DOHH2 (cell line): ENCODE data around the gene LIPM.

ENCODE experiments used
- H3F3A ChIP-seq: fragments of 200-600 bp; sonication (generic), shearing (Covaris generic); 2 replicates; pipeline ENCODE4 v1.6.0; 2016; ENCODE audit warnings: antibody characterized with exemption, mild to moderate bottlenecking; ENCODE audit not compliant: control insufficient read depth, insufficient read depth
- H3K27ac ChIP-seq: fragments of 200-600 bp; sonication (generic); 2 replicates; pipeline ENCODE4 v1.5.1; 2014; ENCODE audit warnings: low read depth, mild to moderate bottlenecking, low read length, moderate library complexity
- H3K27me3 ChIP-seq: fragments of 200-600 bp; sonication (generic); 2 replicates; pipeline ENCODE4 v1.6.1; 2014; ENCODE audit warnings: mild to moderate bottlenecking, low read length, mixed read lengths; ENCODE audit not compliant: control insufficient read depth
- H3K36me3 ChIP-seq: fragments of 200-600 bp; sonication (generic); 2 replicates; pipeline ENCODE4 v1.6.1; 2014; ENCODE audit warnings: mild to moderate bottlenecking, low read length, moderate library complexity, mixed read lengths; ENCODE audit not compliant: control insufficient read depth
- H3K4me1 ChIP-seq: fragments of 200-600 bp; sonication (generic); 2 replicates; pipeline ENCODE4 v1.6.1; 2014; ENCODE audit warnings: mild to moderate bottlenecking, low read length, mixed read lengths; ENCODE audit not compliant: control insufficient read depth
- H3K4me2 ChIP-seq: fragments of 200-600 bp; sonication (generic); 2 replicates; pipeline ENCODE4 v1.6.0; 2014; ENCODE audit warnings: mild to moderate bottlenecking, low read length, moderate library complexity
- H3K4me3 ChIP-seq: fragments of 200-600 bp; sonication (generic); 2 replicates; pipeline ENCODE4 v1.5.1; 2014; ENCODE audit warnings: mild to moderate bottlenecking, low read length, mixed read lengths
- H3K79me2 ChIP-seq: fragments of 200-600 bp; sonication (generic); 2 replicates; pipeline ENCODE4 v1.6.1; 2014; ENCODE audit warnings: mild to moderate bottlenecking, low read length, mixed read lengths; ENCODE audit not compliant: control insufficient read depth
- H3K9me2 ChIP-seq: fragments of 200-600 bp; sonication (generic); replicated peaks from 2 replicates; pipeline ENCODE4 v1.6.1; 2014; ENCODE audit warnings: mild to moderate bottlenecking, low read length, mixed read lengths; ENCODE audit not compliant: control insufficient read depth
- H3K9me3 ChIP-seq: fragments of 200-600 bp; sonication (generic); 2 replicates; pipeline ENCODE4 v1.6.1; 2014; ENCODE audit warnings: antibody characterized with exemption, low read length, mixed read lengths; ENCODE audit not compliant: control insufficient read depth, insufficient read depth
- H4K20me1 ChIP-seq: fragments of 200-600 bp; sonication (generic); 2 replicates; pipeline ENCODE4 v1.6.0; 2014; ENCODE audit warnings: low read depth, mild to moderate bottlenecking, antibody characterized with exemption, low read length, moderate library complexity; ENCODE audit not compliant: control insufficient read depth, insufficient read depth
- EZH2phosphoT487 ChIP-seq: fragments of 200-600 bp; sonication (generic); IDR thresholded peaks from 2 replicates; pipeline ENCODE4 v1.6.1; 2017; ENCODE audit warnings: borderline replicate concordance, mild to moderate bottlenecking, antibody characterized with exemption, low read length, moderate library complexity, mixed read lengths
- TF ChIP-seq, protein P1 (sequence below): fragments of 200-600 bp; sonication (generic); IDR thresholded peaks from one replicate; pipeline ENCODE4 v1.5.1; 2014; ENCODE audit warnings: antibody characterized with exemption, mild to moderate bottlenecking, low read depth, low read length; ENCODE audit not compliant: poor library complexity, severe bottlenecking

LIPM gene

DNA sequence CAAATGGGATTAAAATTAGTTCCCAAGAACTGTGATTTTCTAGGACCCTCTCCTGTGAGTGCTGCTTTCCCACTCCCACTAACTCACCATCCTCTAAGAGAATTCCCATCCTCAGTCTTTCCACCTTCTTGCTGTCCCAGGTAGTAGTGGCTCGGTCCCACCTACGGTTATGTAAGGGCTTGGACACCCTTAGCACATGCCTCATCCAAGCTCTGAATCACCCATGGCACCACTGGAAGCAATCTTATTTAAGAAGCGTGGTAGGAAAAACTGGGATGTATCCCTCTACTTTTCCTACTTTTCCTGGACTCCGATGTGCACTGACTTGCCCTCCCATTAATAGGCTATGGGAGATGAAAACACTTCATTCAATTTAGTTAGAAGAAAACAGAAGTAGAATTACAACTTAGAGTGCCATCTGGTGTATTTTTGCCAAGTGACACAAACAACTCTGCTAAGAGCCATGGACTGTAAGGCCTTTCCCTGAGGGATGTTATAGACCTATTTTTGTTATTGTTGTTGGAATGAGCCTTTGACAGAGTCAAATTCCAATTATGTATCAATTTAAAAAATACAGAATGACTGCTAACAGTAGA, 62.8 kb downstream of the LIPM start:
- H3K9me2 ChIP-seq = no peaks in the 10 kb centered on the region
- no peak overlapping the region for H3K27ac ChIP-seq
- 0 out of 2 replicates have a peak, but pooled peaks cover 3% of the 10 kb centered on the region for H3K4me1 ChIP-seq
- H3F3A ChIP-seq = no peaks in the 10 kb centered on the region
- peaks cover 7% of the 10 kb centered on the region for H3K27me3 ChIP-seq
- no peak overlapping the region for H3K4me3 ChIP-seq
- H3K9me3 ChIP-seq = no peaks in the 10 kb centered on the region
- H3K4me2 ChIP-seq = no peak overlapping the region
- TF ChIP-seq, protein P1, sequence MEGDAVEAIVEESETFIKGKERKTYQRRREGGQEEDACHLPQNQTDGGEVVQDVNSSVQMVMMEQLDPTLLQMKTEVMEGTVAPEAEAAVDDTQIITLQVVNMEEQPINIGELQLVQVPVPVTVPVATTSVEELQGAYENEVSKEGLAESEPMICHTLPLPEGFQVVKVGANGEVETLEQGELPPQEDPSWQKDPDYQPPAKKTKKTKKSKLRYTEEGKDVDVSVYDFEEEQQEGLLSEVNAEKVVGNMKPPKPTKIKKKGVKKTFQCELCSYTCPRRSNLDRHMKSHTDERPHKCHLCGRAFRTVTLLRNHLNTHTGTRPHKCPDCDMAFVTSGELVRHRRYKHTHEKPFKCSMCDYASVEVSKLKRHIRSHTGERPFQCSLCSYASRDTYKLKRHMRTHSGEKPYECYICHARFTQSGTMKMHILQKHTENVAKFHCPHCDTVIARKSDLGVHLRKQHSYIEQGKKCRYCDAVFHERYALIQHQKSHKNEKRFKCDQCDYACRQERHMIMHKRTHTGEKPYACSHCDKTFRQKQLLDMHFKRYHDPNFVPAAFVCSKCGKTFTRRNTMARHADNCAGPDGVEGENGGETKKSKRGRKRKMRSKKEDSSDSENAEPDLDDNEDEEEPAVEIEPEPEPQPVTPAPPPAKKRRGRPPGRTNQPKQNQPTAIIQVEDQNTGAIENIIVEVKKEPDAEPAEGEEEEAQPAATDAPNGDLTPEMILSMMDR = no peak
- TF ChIP-seq EZH2phosphoT487 = no peak
- H3K79me2 ChIP-seq = no peaks in the 10 kb centered on the region
- H3K36me3 ChIP-seq = no peaks in the 10 kb centered on the region
- no peaks in the 10 kb centered on the region for H4K20me1 ChIP-seq

DNA sequence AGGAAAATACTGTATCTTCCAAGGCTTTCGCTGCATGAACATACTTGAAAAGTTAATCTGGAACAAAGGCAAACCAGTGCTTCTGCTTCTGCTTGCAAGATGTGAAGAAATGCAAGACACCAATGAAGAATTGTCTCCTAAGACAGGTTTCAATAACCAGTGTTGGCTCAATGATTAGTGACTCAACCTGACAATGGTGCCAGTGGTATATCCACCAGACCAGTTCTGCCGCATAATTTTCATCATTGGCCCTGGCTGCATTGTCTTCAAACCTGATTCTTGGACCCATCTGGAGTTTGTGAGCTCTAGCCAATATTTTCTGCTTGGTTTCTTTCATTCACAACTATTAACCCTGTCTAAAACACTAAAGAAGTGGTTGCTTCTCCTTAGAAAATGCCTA, 63.9 kb downstream of the LIPM start:
- H3F3A ChIP-seq = no peaks in the 10 kb centered on the region
- no peak overlapping the region for H3K4me3 ChIP-seq
- H3K27ac ChIP-seq = no peak overlapping the region
- H3K9me2 ChIP-seq = no peaks in the 10 kb centered on the region
- 0 out of 2 replicates have a peak, but pooled peaks cover 3% of the 10 kb centered on the region for H3K4me1 ChIP-seq
- H3K79me2 ChIP-seq = no peaks in the 10 kb centered on the region
- no peaks in the 10 kb centered on the region for H3K9me3 ChIP-seq
- H3K27me3 ChIP-seq = peaks cover 7% of the 10 kb centered on the region
- H3K4me2 ChIP-seq = no peak overlapping the region
- TF ChIP-seq, protein P1 = no peak
- TF ChIP-seq EZH2phosphoT487 = no peak
- H3K36me3 ChIP-seq = no peaks in the 10 kb centered on the region
- H4K20me1 ChIP-seq = no peaks in the 10 kb centered on the region

DNA sequence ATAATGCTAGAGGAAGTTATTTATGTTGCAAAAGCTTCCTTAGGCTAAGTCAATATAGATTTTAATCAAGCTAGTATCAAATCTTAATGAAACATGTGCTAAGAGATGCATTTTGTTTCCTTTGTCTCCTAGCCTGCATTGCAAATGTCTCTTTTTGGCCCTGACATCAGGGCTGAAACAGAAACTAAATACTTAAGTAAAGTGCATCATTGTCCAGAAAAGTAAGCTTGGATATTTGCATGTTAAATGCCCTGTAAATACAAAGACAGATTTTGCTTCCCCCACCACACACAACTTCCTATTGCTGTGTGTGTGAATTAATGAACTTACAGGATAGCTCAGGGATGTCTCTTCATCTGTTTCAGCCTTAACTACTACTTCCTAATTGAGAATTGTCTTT, 67.6 kb downstream of the LIPM start:
- H3K27ac ChIP-seq = no peak overlapping the region
- no peaks in the 10 kb centered on the region for H3K27me3 ChIP-seq
- H3K36me3 ChIP-seq = no peaks in the 10 kb centered on the region
- H3K4me1 ChIP-seq = 0 out of 2 replicates have a peak, but pooled peaks cover 3% of the 10 kb centered on the region
- H3K79me2 ChIP-seq = no peaks in the 10 kb centered on the region
- H3K9me3 ChIP-seq = no peaks in the 10 kb centered on the region
- TF ChIP-seq, protein P1 = no peak
- TF ChIP-seq EZH2phosphoT487 = no peak
- no peaks in the 10 kb centered on the region for H3K9me2 ChIP-seq
- H3K4me2 ChIP-seq = no peak overlapping the region
- no peak overlapping the region for H3K4me3 ChIP-seq
- no peaks in the 10 kb centered on the region for H4K20me1 ChIP-seq
- no peaks in the 10 kb centered on the region for H3F3A ChIP-seq
